Activated CD4-positive, CD25-positive, alpha-beta regulatory T cell treated with anti-CD3 and anti-CD28 coated beads, Interleukin-2, amount 50 U/mL, for 16 hours (primary cell): ENCODE results near the gene WNT3A.
"Not testable (repeated sequence)": the region's sequence is repeated elsewhere in the genome, so short reads cannot be mapped to it uniquely, and the experiment has no call there.

ENCODE experiments used
- DNase-seq: peaks from one replicate; pipeline ENCODE4 v3.0.0-alpha.2; 2020; ENCODE audit warnings: low read depth, low spot score

WNT3A gene

GRCh38 chr1:228006786-228007048, at the start of gene WNT3A:
WNT3A (plus strand) TSS chr1:228006998; CDS start chr1:228007129, 131 bp downstream.
- DNase-seq = no peak

GRCh38 chr1:227958617-227959324, 48.0 kb upstream of the WNT3A start:
- no peak for DNase-seq

GRCh38 chr1:227959325-227959860, 47.4 kb upstream of the WNT3A start:
- DNase-seq = no peak

- no peak for DNase-seq
Measured at GRCh38 chr1:227961651-227962466, 44.9 kb upstream of the WNT3A start.

- not testable (repeated sequence) for DNase-seq
Measured at GRCh38 chr1:227966733-227967132, 40.1 kb upstream of the WNT3A start.

- not testable (repeated sequence) for DNase-seq
Measured at GRCh38 chr1:227967815-227968214, 39.0 kb upstream of the WNT3A start.

GRCh38 chr1:227970076-227970995, 36.5 kb upstream of the WNT3A start:
- DNase-seq = not testable (repeated sequence)

- DNase-seq = not testable (repeated sequence)
Measured at GRCh38 chr1:227971216-227971615, 35.6 kb upstream of the WNT3A start.

GRCh38 chr1:227971643-227972282, 35.0 kb upstream of the WNT3A start:
- not testable (repeated sequence) for DNase-seq

- not testable (repeated sequence) for DNase-seq
Measured at GRCh38 chr1:227972283-227972679, 34.5 kb upstream of the WNT3A start.

- not testable (repeated sequence) for DNase-seq
Measured at GRCh38 chr1:227972843-227973374, 33.9 kb upstream of the WNT3A start.

GRCh38 chr1:227973724-227974288, 33.0 kb upstream of the WNT3A start:
- not testable (repeated sequence) for DNase-seq

GRCh38 chr1:227975583-227976283, 31.1 kb upstream of the WNT3A start:
- not testable (repeated sequence) for DNase-seq

GRCh38 chr1:227987181-227987580, 19.6 kb upstream of the WNT3A start:
- DNase-seq = no peak

- DNase-seq = no peak
Measured at GRCh38 chr1:227994632-227995300, 12.0 kb upstream of the WNT3A start.

- DNase-seq = no peak
Measured at GRCh38 chr1:227996187-227996950, 10.4 kb upstream of the WNT3A start.

GRCh38 chr1:227998374-227999055, 8.3 kb upstream of the WNT3A start:
- no peak for DNase-seq
